ENCODE measurements around the gene CCDC152.
"Not testable (repeated sequence)": the region's sequence is repeated elsewhere in the genome, so short reads cannot be mapped to it uniquely, and the experiment has no call there.

The CCDC152 gene, protein sequence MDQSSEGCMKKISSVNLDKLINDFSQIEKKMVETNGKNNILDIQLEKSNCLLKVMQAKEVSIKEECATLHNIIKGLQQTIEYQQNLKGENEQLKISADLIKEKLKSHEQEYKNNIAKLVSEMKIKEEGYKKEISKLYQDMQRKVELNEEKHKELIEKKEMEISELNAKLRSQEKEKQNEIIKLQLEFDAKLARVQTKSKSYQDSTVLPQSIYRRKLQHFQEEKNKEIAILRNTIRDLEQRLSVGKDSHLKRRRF

DNA sequence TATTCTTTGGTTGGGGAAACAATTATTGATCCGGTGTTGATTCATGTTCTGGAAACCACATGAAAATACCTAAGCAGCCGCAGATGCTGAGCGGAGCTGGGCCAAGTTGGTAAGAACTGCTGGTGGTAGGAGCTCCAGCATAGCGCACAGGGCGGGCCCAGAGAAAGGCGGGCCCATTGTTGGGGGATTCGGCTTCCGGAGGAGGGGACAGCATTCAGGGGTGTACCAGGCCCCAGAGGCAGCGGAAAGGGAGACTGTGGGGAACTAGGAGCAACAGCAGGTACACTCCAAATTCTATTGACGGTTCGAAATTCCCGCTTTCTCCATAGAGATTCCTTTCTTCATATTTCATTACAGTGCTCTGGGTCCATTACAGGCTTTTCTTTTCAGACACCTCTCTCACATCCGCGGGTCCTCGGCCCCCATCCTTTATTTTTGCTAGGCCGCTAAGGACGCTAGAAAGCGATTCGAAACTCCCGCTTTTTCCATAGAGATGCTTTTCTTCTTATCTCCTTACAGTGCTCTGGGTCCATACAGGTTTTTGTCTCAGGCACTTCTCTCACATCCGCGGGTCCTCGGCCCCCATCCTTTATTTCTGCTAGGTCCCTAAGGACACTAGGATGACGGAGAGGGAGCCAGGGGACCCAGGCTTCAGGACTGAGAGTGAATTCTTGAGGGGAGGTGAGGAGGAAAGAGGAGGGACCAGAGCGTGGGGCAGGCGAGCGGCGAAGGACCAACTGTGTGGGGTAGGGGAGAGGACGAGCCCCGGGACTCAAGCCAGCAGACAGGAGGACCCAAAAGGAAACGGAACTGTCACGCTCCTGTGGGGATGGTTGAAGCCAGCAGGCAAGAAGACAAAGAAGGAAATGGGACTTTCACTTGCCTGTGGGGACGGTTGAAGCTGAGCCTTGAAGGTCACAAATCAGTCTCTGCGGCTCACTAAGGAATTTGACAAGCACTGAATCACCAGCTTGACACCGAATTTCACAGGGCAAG, at the start of gene CCDC152:
CCDC152 (plus strand) TSS at position 213 of the 996 bp plus-strand sequence. CDS start 2,304 bp downstream, outside the sequence.
- no peak for DNase-seq (ENCODE audit: low spot score)

GRCh38 chr5:42715785-42716184, 40.8 kb upstream of the CCDC152 start:
- DNase-seq (ENCODE audit: low spot score) = no peak

GRCh38 chr5:42718591-42718990, 38.0 kb upstream of the CCDC152 start:
- DNase-seq (ENCODE audit: low spot score) = no peak

- no peak for DNase-seq (ENCODE audit: low spot score)
Observed at GRCh38 chr5:42719034-42719433, 37.6 kb upstream of the CCDC152 start.

- DNase-seq (ENCODE audit: low spot score) = no peak
Observed at GRCh38 chr5:42720251-42720650, 36.4 kb upstream of the CCDC152 start.

DNA sequence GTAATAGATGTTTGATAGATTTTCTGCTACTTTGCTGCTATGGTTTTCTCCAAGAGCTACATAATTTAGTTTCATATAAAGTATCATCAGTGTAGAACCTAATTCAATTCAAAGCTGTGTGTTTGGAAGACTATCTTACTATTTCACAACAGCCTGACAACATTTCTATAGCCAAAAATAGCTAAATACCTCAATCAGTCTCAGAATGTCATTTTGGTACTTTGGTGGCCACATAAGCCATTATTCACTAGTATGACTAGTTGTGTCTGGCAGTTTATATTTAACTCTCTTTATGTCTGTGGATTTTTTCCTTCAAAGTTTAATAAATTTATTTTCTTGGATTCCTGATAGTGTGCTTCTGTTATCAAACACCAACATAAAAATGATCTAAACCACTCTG, 35.1 kb upstream of the CCDC152 start:
- no peak for DNase-seq (ENCODE audit: low spot score)

- not testable (repeated sequence) for DNase-seq (ENCODE audit: low spot score)
Observed at GRCh38 chr5:42734531-42735058, 22.0 kb upstream of the CCDC152 start.

DNA sequence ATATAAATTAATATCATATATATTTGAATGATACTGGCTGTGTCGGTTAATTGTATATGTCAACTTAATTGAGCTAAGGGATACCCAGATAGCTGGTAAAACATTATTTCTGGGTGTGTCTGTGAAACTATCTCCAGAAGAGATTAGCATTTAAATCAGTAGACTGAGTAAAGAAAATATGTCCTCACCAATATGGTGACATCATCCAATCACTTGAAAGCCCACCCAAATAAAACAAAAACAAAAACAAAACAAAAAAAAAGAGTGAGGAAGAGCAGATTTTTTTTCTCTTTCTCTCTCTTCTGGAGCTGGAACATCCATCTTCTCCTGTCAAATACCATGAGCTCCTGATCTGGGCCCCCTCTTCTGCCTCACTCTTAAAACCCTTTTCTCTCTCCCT, 15.7 kb upstream of the CCDC152 start:
- no peak for DNase-seq (ENCODE audit: low spot score)

DNA sequence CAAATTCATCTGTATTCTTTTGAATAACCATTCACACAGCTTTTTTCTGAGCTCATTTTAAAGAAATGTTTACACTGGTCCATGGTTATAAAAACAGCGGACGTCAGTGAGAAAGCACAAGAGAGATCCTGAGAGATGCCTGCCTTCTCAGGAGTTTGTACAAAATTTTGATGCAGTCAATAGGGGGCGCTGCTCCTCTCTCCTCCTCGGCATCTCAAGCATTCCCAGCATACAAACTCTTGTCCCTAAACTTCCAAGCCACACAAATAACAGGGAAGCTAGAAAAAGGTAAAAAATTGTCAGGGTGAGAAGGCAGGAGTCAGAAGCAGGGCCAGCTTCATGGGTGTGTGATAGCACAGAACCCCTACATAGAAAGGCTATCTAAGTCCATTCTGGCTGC, 11.2 kb upstream of the CCDC152 start:
- DNase-seq (ENCODE audit: low spot score) = peak; percentile 12

DNA sequence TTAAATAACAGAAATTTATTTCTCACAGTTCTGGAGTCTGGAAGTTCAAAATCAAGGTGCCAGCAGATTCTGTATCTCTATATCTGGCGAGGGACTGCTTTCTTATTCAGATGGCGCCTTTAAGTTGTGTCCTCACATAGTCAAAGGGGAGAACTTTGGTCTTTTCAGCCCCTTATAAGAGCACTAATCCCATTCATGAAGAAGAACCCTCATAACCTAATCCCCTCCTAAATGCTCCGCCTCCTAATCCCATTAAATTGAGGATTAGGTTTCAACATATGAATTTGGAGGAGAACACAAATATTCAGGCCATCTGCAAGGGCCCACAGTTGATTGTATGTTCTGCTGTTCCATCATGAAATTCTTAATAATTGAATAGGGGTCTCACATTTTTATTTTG, 10.8 kb upstream of the CCDC152 start:
- DNase-seq (ENCODE audit: low spot score) = no peak

- no peak for DNase-seq (ENCODE audit: low spot score)
Observed at GRCh38 chr5:42749020-42749419, 7.6 kb upstream of the CCDC152 start.

DNA sequence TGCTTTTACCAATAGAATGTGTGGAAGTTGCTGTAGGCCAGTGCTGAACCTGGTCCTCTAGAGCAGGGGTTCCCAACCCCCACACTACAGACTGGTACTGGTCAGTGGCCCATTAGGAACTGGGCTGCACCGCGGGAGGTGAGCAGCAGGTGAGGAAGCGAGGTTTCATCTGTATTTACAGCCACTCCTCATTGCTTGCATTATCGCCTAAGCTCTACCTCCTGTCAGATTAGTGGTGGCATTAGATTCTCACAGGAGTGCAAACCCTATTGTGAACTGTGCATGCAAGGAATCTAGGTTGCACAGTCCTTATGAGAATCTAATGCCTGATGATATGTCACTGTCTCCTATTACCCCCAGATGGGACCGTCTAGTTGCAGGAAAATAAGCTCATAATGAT, 6.1 kb upstream of the CCDC152 start:
- no peak for DNase-seq (ENCODE audit: low spot score)

DNA sequence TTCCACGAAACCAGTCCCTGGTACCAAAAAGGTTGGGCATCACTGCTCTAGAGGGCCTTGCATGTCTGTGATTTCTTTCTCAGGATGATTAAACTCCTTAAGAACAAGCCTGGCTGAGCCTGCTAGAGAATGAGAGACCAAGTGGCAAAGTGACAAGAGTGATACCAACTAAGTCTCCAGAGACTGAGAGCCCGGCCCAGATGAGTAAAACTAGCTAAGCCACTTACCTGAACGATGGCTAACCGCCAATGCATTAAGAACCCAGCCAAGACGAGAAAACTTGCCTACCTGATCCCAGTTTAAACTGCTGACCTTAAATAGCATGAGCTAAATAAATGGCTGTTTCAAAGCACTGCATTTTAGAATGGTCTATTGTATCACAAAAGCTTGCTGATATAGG, 5.6 kb upstream of the CCDC152 start:
- DNase-seq (ENCODE audit: low spot score) = no peak

GRCh38 chr5:42753099-42753498, 3.5 kb upstream of the CCDC152 start:
- no peak for DNase-seq (ENCODE audit: low spot score)

DNA sequence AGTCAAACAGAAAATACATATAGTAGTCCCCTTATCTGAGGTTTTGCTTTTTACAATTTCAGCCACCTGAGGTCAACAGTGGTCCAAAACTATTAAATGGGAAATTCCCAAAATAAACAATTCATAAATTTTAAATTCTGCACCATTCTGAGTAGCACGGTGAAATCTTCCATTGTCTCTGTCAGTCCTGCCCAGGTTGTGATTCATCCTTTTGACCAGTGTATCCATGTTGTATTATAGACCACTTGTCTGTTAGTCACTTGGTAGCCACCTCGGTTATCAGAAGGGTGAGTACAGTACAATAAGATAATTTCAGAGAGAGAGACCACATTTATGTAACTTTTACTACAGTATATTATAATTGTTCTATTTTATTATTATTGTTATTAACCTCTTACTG, 2.8 kb downstream of the CCDC152 start:
- no peak for DNase-seq (ENCODE audit: low spot score)

DNA sequence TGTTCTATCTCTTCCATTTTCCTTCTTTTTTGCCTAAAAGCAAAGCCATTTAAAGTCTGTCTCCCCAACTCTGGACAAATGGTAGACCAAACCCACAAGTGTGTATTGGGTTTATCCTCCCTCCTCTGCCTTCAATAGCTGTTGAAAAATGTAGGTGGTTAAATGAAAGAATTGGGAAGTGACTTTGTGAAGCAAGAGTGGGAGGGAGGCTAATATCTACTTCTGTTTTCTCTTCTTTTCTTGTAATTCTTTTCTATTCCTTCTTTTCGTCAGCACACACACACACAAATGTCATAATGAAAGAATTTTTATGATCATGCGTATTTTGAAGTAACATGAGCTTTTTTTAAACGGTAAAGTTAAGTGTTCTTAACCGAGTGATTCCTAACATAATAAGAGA, 3.8 kb downstream of the CCDC152 start:
- DNase-seq (ENCODE audit: low spot score) = no peak

GRCh38 chr5:42761791-42762190, 5.2 kb downstream of the CCDC152 start:
- no peak for DNase-seq (ENCODE audit: low spot score)

- DNase-seq (ENCODE audit: low spot score) = peak; percentile 10
Observed at GRCh38 chr5:42767491-42768105, 11.0 kb downstream of the CCDC152 start.

DNA sequence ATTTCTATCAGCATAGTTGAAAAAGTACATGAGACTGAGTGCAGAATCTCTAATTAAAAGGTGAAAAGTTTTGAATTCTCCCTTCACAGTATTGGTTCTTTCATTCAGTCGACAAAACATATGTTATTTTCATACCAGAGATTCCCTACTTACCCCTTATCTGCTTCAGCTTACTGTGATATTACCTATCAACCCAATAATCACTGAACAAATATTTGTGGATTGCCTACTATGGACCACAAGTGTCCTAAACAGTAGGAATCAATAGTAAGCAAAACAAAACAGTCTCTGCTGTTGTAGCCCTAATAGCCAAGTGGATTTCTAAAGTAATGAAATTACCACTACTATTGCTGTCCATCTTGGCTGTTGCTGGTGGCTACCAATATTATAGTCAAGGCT, 11.5 kb downstream of the CCDC152 start:
- no peak for DNase-seq (ENCODE audit: low spot score)

GRCh38 chr5:42770003-42770402, 13.4 kb downstream of the CCDC152 start:
- no peak for DNase-seq (ENCODE audit: low spot score)

- DNase-seq (ENCODE audit: low spot score) = no peak
Observed at GRCh38 chr5:42772265-42772993, 15.8 kb downstream of the CCDC152 start.

DNA sequence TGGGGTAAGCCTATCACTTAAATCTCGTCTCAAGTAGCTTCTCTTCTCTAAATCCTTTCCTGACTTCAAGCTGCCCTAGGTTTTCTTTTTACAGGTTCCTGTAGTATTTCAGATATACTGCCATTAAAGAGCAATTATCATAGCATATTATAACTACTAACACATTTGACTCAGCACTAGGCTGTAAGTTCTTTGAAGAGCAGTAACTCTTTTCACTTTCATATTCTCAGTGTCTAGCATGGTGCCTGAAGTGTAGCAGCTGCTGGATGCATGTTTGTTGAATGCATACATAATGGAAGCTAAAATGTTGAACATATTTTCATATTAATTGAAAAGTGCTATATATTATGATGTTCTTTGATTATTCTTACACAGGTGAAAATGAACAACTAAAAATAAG, 22.5 kb downstream of the CCDC152 start:
- no peak for DNase-seq (ENCODE audit: low spot score)

All from cerebellar cortex (tissue), 1 donor.